Measurements from ENCODE around the gene NOB1. TPM values are rescaled to one million over a fixed set of nuclear protein-coding genes. Genes with fewer than 3 reads are reported as not detected.

The NOB1 gene
- total and polyA plus RNA-seq, 9 of the 15 experiments (the other 6 are each of a cell fraction or from before 2014, with no cell fraction given) = 42.4 to 148 (median 116) TPM

DNA sequence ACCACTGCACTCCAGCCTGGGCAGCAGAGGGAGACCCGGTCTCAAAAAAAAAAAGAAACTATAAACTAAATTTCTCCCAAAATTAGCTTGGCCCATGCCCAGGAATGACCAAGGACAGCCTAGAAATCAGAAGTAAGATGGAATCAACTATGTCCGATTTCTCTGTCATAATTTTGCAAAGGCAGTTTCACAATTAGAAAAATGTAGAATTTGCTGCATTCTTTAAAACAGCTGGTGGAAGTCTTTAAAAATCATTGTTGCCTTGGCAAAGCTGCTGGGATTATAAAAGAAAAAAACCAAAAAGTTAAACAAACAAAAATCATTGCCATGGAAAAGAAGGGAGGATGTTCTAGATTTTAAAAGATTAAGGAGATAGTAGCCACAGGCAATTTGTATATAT, 39.8 kb upstream of the NOB1 start:
- no peaks in the 10 kb centered on the region; a peak in 1 of 5 replicates for H3K4me1 ChIP-seq (replicated peaks in 1 of 2; ENCODE audit: control insufficient read depth in 2 of 2, insufficient read depth in 2 of 2, low read length in 2 of 2)
- CTCF ChIA-PET (ENCODE audit: low intra/inter-chr PET ratio) = interaction anchor here (0.7 kb wide), 1 partner anchor 599 kb away, joined by 3 read pairs; no protein-coding TSS in a partner anchor
- peaks cover 13% of the 10 kb centered on the region; the same call in 2 of the 3 replicates for H3K36me3 ChIP-seq (ENCODE audit: control insufficient read depth, insufficient read depth, low read length)
- no peaks in the 10 kb centered on the region for H3K27me3 ChIP-seq (ENCODE audit: control insufficient read depth in 2 of 2, insufficient read depth in 2 of 2, low read length in 2 of 2)
- no TSS peak for BruUV-seq (replicated peaks)
- ATAC-seq = no peak
- in situ Hi-C loops (cut with MboI) = no loop called here
- no peak overlapping the region for H3K4me2 ChIP-seq (ENCODE audit: insufficient read depth, low read length)
- no peaks in the 10 kb centered on the region for H3K9me3 ChIP-seq (replicated peaks; ENCODE audit: control insufficient read depth, insufficient read depth, low read depth, low read length)
- no peak overlapping the region for H3K4me3 ChIP-seq
- H3K9me1 ChIP-seq (ENCODE audit: control insufficient read depth, insufficient read depth, low read length) = peaks cover 5% of the 10 kb centered on the region
- H3K27ac ChIP-seq (ENCODE audit: extremely low read depth, low read depth, low read length) = no peak overlapping the region
- POLR2A ChIA-PET = no interaction called here
- H3K79me2 ChIP-seq (ENCODE audit: control insufficient read depth, insufficient read depth, low read length) = no peaks in the 10 kb centered on the region
- TF ChIP-seq ADNP (tag; IDR thresholded peaks at IDR 0.05) = no peak
- intact Hi-C loops (cut with micrococcal nuclease) = loop anchor here (10.0 kb wide), 1 partner anchor 300 kb away; no protein-coding TSS in a partner anchor
- WGBS (ENCODE audit: insufficient coverage, low coverage, missing lambda C conversion rate) = 61% methylated on average over 2 of the region's 2 CpGs
- DNase-seq (ENCODE audit: extremely low read depth in 1 of 4, low spot score in 3 of 4) = no peak
- no peak overlapping the region for H2AFZ ChIP-seq (ENCODE audit: low read depth, low read length)
- FAIRE-seq = no peak
- peaks cover 8% of the 10 kb centered on the region for H4K20me1 ChIP-seq (replicated peaks; ENCODE audit: control insufficient read depth, insufficient read depth, low read length)
- H3K9ac ChIP-seq (ENCODE audit: insufficient read depth in 1 of 2, low read depth in 2 of 2, low read length in 2 of 2) = no peak overlapping the region

DNA sequence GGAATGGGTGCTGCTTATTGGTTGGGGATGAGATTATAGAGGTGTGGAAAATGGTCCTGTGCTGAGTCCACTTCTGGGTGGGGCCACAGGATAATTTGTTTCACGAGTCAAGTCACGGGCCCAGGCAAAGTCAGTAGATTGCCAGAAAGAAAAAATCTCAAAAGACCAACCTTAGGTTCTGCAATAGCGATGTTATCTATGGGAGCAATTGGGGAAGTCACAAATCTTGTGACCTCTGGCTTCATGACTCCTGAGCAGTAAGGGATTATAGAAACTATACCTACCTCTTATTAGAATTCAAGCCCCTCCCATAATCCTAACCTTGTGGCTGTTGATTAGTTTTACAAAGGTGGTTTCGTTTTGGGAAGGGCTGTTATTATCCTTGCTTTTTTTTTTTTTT, 38.8 kb upstream of the NOB1 start:
- Histone ChIP-seq H3K79me2 (ENCODE audit: control insufficient read depth, insufficient read depth, low read length) (no peaks in the 10 kb centered on the region), H3K4me1 (replicated peaks in 1 of 2; ENCODE audit: control insufficient read depth in 2 of 2, insufficient read depth in 2 of 2, low read length in 2 of 2) (no peaks in the 10 kb centered on the region; a peak in 1 of 5 replicates), H4K20me1 (replicated peaks; ENCODE audit: control insufficient read depth, insufficient read depth, low read length) (peaks cover 8% of the 10 kb centered on the region), H3K27me3 (ENCODE audit: control insufficient read depth in 2 of 2, insufficient read depth in 2 of 2, low read length in 2 of 2) (no peaks in the 10 kb centered on the region), H3K9ac (ENCODE audit: insufficient read depth in 1 of 2, low read depth in 2 of 2, low read length in 2 of 2) (no peak overlapping the region), H2AFZ (ENCODE audit: low read depth, low read length) (no peak overlapping the region), H3K9me1 (ENCODE audit: control insufficient read depth, insufficient read depth, low read length) (peaks cover 5% of the 10 kb centered on the region), H3K4me3 (no peak overlapping the region), H3K27ac (ENCODE audit: extremely low read depth, low read depth, low read length) (no peak overlapping the region), H3K36me3 (ENCODE audit: control insufficient read depth, insufficient read depth, low read length) (peaks cover 8% of the 10 kb centered on the region; the same call in 2 of the 3 replicates), H3K4me2 (ENCODE audit: insufficient read depth, low read length) (no peak overlapping the region), H3K9me3 (replicated peaks; ENCODE audit: control insufficient read depth, insufficient read depth, low read depth, low read length) (no peaks in the 10 kb centered on the region)
- DNase-seq (ENCODE audit: extremely low read depth in 1 of 4, low spot score in 3 of 4) (no peak), ATAC-seq (no peak), FAIRE-seq (no peak)
- intact Hi-C loops (cut with micrococcal nuclease) (loop anchor here (10.0 kb wide), 1 partner anchor 301 kb away; no protein-coding TSS in a partner anchor), in situ Hi-C loops (cut with MboI) (no loop called here)
- ChIA-PET CTCF (ENCODE audit: low intra/inter-chr PET ratio) (no interaction called here), POLR2A (no interaction called here)
- WGBS (ENCODE audit: insufficient coverage, low coverage, missing lambda C conversion rate) = 41% methylated on average over 4 of the region's 4 CpGs
- BruUV-seq (replicated peaks) = no TSS peak
- TF ChIP-seq CBFA2T2 (conservative IDR thresholded peaks at IDR 0.05) (no peak), ESRRA (IDR thresholded peaks at IDR 0.05; ENCODE audit: borderline replicate concordance, low read depth) (peak; percentile 18; the same call in 1 of the 2 replicates), TGIF2 (CRISPR knock-in tag; IDR thresholded peaks at IDR 0.05) (no peak), BACH1 (tag; IDR thresholded peaks at IDR 0.05) (no peak), RCOR1 (IDR thresholded peaks at IDR 0.05; ENCODE audit: borderline replicate concordance in 1 of 2, low read depth in 2 of 2, low read length in 2 of 2) (0 out of 4 replicates have a peak, but pooled peaks of 1 of the 2 experiments have one; percentile 45), ZBTB12 (CRISPR knock-in tag; IDR thresholded peaks at IDR 0.05) (no peak), ZNF282 (CRISPR knock-in tag; IDR thresholded peaks at IDR 0.05) (no peak), IFI16 (CRISPR knock-in tag; IDR thresholded peaks at IDR 0.05) (no peak), MEIS2 (IDR thresholded peaks at IDR 0.05; ENCODE audit: partially characterized antibody) (peak; percentile 33), SPI1 (IDR thresholded peaks at IDR 0.05; ENCODE audit: borderline replicate concordance, low read depth, low read length) (peak; percentile 54; the same call in 1 of the 2 replicates), FOXK1 (CRISPR knock-in tag; IDR thresholded peaks at IDR 0.05; ENCODE audit: borderline replicate concordance) (no peak)
- TF ChIP-seq, protein P1, sequence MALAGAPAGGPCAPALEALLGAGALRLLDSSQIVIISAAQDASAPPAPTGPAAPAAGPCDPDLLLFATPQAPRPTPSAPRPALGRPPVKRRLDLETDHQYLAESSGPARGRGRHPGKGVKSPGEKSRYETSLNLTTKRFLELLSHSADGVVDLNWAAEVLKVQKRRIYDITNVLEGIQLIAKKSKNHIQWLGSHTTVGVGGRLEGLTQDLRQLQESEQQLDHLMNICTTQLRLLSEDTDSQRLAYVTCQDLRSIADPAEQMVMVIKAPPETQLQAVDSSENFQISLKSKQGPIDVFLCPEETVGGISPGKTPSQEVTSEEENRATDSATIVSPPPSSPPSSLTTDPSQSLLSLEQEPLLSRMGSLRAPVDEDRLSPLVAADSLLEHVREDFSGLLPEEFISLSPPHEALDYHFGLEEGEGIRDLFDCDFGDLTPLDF (CRISPR knock-in tag; IDR thresholded peaks at IDR 0.05) = no peak
- TF ChIP-seq, protein P2, sequence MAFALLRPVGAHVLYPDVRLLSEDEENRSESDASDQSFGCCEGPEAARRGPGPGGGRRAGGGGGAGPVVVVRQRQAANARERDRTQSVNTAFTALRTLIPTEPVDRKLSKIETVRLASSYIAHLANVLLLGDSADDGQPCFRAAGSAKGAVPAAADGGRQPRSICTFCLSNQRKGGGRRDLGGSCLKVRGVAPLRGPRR (CRISPR knock-in tag; IDR thresholded peaks at IDR 0.05) = no peak

All from K562 (cell line).